HG03571 (cell line): ENCODE data around the gene CADPS.

Experiments used
- ATAC-seq: cut with Tn5 transposase; IDR thresholded peaks from one replicate; pipeline ENCODE4 v1.9.1; 2021; ENCODE audit not compliant: unreplicated experiment

The CADPS gene

DNA sequence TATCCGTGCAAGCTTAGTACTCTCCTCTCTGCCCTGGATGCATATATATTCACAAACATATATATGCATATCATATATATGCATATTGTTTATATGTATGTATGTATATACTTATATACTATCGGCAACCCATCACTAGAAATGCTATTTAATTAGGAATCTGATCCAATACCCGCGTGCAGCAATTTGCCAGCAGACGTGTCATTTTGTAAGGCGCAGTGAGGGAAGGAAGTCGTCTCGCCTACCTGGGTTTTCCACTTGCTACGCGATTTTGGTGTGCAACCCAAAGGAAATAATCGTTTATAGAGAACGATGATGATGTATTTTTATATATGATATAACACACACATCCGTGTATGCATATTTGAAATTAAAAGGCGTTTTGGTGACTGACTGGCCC lies 496.3 kb downstream of the CADPS start:
- ATAC-seq = no peak

DNA sequence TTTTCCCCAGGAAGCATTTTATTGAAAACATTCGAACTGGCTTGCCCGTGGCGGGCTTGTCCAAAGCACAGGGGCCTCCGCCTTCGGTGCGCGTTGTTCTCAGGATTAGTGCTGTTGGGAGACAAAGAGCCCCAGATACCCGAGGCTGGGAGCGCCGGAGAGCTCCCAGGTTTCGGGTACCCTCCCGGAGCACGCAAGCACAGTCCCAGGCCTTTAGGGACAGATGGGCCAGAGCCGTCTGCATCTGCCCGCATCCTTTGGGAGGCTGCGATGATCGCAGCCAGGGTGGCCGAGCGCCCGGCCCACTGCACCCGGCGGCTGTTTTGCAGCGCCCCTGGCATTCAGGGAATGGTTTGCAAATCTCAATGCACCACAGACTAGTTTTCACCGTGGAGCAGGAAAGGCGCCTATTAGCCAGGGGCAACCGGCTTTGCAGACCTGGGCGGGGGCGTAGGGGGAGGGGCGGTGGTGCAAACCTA lies 496.9 kb downstream of the CADPS start:
- no peak for ATAC-seq

DNA sequence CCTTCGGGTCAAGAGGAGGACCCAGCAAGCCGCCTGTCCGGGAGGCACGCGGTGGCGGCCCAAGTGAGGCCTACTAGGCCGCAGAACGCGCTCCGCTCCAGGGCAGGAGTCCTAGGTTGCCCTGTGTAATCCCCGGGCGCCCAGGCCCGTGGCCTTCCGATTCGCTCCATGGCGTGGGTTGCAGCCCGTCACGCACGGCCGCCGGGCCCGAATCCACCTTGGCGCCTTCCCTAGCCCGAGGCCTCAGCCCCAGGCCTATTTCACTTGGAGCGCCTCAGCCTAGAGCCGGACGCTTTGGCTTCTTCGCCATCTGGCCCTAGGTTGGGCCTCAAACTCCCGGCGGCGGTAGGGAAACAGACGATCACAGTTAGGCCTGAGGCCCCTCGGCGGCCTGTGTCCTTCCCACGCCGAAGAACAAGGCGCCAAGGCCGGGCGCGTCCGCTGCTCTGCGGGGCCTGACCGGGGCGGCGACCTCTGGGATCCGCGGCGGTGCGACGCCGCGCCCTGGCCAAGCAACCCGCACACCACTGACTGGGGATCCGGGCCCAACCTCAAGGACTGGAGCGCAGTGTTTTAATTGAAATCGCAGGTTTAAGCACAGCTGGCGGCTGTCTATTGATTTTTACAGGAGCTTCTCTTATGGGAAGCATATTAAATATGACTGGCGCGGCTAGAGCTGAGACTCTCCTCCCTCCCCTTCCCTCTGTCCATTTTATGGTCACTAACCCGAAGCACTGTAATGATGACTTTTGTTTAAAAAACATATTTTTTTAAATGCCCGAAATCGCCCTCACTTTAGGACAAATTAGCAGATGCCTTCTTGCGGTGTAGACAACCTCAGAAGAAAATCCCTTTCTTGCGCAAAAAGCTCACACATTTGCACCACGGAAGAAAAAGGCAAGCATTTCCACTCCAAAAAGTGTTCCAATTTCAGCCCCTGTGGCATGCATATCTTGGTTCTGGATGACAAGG lies 498.0 kb downstream of the CADPS start:
- no peak for ATAC-seq

DNA sequence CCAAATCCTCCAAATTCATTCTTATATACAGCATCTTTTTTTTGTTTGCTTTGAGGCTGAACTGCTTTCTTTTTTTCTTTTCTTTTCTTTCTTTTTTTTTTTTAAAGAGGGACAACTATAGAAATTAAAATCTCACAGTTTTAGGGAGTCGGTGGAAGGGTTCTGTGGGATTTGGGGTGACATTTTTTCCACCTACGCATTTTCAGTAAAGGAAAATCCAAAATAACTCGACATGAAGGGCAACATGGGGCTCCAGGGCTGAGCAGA lies 498.8 kb downstream of the CADPS start:
- no peak for ATAC-seq

DNA sequence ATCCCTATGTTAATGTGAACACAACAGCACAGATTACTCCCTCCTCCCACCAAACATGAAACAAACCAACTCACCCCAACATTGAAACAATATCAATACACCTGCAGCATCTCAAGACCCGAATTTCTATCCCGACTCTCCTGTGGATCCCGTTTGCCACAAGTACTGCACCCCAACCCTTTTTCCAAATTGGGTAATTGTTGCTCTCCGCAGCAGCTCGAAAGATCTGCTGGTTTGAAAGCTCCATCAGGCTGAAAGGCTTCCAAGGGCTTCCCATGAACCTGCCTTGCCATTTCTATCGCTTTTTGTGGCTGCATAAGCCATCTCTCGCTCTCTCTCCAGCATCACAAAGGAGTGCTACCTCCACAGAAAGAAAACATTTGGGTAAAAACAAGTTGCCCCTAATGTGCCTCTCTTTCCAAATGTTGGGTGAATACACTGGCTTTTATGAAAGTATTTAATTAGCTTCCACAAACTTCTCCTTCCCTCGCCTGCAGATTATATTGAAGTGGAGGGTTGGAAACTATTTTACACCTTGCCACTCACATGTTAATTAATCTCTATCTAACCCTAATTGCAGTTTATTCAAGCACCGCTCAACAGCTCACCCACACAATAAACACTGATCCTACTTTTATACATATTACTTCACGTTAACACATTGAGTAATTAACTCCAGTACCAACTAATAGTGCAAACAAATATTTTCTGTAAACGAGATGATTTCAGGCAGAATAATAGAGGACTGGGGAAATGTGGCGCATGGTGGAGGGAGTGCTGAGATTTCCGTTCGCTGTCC lies 499.4 kb downstream of the CADPS start:
- no peak for ATAC-seq

DNA sequence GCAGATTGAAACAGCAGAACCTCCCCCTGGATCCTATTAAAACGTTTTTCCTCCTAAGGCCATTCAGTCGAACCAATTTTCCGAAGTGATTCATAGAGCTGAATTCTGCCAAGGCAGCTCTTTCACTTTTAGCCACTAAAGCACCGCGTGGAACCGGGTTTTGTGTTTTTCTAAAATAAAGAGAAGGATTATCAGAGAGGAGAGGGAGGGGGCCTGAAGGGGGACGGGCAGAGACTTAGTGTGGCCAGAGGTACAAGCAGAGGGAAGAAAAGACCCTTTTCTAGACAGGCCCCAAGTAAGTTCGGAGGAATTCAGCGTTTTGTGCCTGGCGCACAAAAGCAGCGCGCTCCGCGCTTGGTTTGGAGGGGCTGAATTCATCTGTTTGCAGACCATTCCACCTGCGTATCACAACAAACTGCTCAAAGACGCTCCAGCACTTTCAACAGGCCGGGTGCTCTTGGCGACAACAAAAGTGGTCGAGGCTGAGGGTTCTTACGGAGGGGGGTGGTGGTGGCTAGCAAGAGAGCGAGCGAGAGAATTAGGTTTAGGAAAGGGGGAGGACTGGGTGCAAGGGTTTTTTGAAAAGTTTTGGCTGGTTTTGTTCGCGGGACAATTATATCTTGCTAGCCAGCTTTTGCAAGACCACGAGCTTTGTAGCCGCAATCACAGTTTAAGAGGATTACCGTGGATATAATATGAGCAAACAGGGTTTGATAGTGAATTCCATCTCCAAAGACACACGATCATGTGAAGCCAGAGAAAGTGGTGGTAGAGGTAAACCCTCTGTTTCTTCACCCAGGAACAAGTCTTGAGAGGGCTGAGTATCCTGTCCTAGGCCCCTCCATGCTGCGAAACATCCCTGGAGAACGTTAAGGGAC lies 500.6 kb downstream of the CADPS start:
- ATAC-seq = no peak

DNA sequence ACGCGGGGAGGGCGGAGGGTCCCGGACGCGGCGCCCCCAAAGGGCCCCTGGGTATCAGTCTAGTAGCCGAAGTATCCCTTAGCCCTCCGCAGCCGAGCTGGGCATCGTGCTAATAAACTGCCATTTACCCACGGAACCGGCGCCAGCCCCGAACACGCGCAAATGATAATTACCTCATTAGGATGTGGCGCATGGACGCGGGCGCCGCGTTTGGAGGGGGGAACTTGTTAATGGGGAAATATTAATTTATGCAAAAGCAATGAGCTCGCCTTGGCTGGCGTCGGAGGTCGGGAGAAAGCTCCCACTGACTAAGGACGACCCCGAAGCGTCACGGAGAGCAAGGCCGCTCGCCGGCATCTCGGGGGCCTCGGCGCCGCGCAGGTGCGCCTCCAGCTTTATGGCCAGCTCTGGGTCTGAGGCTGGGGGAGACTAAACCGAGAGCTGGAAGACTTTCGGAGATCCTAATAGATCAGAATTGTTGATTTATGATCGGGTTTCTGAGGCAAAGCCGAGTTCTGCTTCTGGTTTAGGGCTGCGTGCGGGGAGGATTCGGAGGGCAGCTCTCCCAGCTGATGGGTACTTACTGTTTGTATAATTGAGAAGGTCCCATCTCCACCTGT lies 501.4 kb downstream of the CADPS start:
- ATAC-seq = no peak

DNA sequence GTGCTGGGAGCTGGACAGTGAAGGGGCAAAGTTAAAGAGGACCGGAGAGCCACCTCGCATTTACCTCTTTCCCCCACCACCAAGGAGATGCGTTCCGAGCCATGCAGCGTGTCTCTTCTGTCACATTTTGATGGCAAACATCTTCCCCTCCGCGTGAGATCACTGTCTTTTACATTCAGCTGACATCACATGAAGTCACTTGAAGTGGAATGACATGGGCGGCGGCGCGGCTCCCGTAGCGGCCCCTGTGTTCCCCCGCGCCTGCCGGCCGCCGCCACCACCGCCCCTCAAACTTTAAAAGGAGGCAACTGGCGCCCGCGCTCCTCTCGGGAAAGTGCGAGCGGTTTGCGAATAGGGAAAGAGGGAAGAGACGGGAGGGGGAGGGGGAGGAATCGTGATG lies 502.0 kb downstream of the CADPS start, which contains the start of gene FEZF2:
Gene FEZF2 (minus strand): TSS at position 336 of the 400 bp plus-strand sequence. CDS start 682 bp downstream, outside the sequence.
- no peak for ATAC-seq

DNA sequence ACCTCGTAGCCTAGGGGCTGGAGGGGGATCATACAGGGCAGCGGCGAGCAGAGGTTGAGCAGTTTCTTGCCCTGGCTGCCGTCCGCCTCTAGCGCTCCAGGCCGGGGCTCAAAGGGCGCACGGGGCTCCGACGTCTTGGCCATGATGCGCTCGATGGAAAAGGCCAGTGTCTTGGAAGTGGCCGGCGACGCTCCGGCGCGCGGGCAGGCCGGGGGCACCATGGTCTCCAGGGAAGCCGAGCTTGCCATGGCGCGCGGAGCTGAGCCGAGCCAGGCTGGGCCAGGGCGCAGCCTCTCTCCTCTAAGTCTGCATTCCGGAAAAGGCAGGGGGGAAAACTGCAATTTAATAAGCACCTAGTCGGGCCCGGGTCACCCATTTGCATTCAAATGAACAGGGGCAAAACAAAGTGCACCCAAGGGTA lies 502.6 kb downstream of the CADPS start:
- no peak for ATAC-seq

DNA sequence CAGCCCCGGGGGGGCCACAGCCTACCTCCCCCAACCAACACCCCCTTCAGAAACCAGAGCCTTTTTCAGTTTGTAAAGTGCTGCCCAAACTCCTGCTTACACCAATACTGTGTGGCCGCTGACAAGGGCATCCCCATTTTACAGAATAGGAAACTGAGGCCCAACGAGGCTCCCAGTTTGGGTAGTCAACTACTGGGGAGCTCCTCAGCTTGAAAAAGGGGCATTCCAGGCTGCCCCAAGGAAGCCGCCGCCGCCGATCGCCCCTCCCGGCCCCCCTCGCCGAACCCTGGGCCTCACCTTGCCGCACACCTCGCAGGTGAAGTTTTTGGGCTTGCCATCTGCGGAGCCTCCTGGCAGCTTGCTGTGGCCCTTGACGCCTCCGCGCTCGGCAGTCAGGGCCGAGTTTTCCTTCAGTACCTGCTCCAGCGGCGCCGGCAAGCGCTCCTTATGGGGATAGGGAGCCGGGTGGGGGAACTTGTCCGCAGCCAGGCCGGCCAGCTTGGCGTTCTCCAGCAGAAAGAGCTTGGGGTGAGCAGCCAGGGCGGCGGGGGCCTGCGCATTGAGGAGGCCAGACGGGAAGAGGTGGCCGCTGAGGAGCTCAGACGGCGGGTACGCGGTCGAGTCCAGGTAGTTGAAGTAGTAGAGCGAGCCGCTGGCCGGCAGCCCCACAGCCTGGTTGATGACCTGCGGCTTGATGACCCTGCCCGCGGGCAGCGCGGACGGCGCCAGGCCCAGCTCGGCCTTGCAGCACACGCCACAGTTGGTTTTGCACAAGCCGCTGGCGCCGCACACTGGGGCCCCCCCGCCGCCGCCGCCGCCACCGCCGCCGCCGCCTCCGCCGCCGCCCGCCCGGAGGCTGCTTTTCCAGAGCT lies 503.3 kb downstream of the CADPS start:
- no peak for ATAC-seq

DNA sequence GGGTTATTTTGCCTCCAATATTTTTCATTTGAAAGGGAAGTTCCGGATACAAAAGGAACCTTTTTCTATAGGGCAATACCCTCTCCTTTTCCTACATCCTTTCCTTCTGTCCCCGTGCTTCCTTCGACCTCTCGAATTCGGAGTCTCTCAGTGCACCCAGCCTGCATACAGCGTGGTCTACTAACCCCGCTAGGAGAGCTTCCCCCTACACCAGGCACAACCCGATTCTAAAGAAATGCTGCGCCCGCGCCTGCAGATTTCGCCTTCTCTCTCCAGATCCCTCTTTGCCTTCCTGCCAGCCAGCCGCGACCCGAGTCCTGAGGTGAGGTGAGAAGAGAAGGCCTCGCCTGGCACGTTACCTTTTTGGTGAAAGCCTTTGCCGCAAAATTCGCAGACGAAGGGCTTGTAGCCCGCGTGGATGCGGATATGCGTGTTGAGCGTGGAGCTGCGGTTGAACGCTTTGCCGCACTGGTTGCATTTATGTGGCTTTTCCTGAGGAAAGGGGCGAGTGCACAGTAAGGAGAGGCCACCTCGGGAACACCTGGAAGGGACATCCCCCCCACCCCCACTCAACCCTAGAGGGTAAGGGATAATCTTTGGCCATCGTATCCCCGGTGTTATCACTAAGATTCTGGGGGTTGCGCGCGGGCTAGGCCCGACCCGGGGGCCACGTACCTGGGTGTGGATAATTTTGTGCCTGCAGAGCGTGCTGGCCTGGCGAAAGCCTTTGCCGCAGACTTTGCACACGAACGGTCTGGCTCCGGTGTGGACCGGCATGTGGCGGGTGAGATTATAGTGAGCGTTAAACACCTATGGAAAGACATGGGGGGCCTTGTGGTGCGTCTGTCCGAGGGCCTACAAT lies 504.1 kb downstream of the CADPS start:
- ATAC-seq = no peak

DNA sequence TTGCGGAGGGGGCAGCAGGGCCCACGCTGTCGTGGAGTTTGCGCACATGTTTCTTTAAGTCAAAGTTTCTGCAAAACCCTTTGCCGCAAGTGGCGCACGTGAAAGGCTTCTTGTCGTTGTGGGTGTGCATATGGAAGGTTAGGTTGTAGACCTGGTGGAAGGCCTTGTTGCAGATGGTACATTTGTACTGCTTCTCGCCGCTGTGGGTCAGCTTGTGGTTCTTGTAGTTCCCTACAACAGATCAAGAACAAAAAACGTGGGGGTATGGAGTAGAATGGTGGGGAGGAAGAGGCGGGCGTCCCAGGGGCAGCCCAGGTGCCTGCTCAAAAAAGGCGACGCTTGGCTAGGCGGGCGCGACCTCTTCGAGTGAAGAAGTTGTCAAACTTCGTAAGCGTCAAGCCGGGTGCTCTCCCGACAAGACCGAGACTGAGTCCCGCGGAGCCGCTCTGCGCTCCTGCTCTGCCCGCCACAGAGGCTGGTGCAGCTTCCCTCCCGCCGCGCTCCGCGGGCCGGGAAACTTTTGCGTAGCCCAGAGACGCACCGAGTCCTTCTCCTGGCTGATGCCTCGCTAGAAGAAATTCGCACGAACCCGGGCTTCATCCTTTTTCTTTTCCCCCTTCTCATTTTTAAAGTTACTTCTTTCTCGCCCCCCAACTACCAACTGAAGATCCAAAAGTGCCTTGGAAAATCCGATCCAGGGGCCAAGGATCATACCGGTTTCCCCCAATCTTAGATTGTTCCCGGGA lies 504.9 kb downstream of the CADPS start:
- ATAC-seq = no peak

DNA sequence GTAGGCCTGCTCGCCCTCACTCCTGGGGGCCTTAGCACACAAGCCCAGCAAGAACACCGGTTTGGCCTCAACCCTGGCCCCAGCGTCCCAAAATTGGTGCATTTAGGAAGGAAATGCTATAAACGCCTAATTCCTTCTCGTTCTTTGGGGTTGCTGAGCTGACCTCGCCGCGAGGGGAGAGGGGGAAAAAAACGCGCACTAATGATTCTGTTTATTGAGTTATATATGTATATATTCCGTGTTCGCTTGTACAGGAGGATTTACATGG lies 505.8 kb downstream of the CADPS start:
- no peak for ATAC-seq

DNA sequence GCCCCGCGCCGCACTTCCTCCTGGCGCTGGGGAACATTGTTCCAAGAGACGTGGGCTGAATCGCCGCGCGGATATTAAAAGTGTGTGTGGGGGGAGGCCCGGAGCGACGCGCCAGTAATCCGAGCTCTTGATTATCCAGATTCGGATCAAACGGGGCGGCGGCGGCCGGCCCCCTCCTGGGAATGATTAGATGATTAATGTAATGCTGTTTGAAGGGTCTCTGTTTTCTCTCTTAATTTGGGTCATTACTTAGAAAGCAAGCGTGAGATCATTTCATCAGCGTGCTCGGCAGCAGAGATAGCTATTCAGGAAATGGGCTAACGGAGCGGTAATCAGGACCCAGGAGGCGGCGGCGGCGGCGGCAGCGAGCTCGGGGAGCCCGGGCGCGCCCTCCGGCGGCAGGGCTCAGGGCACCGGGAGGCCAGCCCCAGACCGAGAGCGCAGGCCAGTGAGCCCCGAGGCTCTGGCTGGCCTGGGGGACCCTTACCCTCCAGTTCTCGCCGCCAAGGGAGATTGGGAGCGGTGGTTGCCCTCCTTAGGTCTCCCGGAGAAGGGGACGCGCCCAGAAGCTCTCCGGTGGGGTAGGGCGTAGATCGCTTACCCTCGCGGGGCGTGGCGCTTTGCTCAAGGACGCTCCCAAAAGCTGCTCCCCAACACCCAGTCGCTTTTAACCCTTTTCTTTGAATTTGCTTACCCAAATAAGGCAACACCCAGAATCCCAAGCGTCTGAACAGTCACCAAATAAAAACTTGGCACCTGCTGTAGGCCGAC lies 506.3 kb downstream of the CADPS start:
- ATAC-seq = no peak

DNA sequence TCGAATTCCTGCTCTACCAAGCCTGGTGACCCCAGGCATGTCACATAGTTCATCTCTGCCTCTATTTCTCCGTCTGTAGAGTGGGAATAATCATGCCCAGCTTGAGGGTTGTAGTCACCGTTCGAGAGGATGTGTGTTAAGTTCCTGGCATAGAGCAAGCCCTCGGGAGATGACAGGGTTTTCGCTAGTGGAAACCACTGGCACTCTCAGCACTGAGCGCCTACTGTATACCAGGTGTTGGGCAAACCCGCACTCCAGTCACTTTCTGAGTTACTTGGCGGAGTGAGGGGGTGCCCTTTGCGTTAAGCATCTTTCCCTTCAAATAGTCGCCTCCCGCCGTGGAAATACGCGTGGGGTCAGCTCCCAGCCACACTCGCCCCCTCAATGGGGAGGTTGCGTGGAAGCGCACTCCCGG lies 506.9 kb downstream of the CADPS start:
- no peak for ATAC-seq

DNA sequence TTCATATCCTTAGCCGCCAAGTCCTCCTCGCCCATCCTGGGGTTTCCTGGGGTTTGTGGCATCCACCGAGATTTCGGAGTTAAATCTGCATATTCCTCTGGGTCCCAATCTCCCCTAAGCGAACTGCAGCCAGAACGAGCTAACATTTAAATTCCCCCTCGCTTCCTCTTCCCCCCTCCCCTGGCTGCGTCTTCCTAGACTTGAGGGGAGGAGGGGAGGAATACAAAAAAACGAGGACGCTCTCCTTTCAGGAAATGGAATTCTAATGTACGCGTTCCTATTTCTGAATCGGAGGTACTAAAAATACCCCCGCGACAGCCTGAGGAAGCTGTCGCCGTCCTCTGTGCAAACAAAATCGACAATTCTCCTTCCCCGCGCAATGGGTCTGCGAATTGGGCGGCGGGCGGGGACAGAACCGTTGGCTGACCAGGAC lies 507.4 kb downstream of the CADPS start:
- ATAC-seq = no peak

DNA sequence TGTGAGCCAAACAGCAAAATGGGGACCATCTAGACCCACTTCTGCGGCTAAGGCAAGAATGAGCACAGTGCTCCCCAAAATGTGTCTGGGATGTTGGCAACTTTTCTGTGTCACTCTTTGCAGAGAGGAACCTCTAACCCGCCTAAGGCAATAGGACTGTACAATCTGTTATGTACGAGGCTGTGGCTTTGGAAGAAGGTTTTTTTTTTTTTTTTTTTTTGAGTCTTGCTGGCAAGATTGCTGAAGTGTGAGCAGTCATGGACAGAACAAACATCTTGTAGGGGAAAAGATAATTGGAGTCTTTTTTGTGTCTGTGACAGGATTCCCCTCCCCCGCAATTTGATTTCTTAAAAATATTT lies 509.1 kb downstream of the CADPS start:
- ATAC-seq = no peak
